ENCODE data around the gene MDM4.

DNA sequence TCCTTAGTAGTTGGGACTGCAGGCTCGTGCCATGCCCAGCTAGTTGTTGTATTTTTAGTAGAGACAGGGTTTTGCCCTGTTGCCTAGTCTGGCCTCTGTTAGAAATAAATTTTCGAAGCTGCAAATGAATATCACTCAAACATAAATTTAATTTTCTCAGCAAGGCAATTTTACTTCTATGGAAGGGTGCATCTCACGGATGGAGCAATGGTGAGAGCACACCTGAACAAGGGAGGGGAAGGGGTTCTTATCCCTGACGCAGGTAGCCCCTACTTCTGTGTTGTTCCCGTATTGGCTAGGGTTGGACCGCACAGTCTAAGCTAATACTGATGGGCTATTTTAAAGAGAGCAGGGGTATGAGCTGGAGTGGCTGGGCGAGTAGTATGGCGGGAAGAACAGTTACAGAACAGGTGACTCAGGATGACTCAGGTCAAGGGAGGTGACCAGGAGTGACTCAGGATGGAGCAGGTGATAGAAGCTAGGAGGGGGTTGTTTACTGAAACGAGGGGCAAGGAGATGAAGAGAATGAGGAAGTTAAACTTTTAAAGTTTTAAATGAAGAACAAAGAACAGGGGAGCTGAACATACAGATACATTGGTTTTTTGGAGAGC lies 7.5 kb downstream of the MDM4 start:
- TF ChIP-seq EZH2 (IDR thresholded peaks at IDR 0.05; ENCODE audit: borderline replicate concordance, low read depth, low read length, severe bottlenecking), result no peak
- TF ChIP-seq, protein P1, sequence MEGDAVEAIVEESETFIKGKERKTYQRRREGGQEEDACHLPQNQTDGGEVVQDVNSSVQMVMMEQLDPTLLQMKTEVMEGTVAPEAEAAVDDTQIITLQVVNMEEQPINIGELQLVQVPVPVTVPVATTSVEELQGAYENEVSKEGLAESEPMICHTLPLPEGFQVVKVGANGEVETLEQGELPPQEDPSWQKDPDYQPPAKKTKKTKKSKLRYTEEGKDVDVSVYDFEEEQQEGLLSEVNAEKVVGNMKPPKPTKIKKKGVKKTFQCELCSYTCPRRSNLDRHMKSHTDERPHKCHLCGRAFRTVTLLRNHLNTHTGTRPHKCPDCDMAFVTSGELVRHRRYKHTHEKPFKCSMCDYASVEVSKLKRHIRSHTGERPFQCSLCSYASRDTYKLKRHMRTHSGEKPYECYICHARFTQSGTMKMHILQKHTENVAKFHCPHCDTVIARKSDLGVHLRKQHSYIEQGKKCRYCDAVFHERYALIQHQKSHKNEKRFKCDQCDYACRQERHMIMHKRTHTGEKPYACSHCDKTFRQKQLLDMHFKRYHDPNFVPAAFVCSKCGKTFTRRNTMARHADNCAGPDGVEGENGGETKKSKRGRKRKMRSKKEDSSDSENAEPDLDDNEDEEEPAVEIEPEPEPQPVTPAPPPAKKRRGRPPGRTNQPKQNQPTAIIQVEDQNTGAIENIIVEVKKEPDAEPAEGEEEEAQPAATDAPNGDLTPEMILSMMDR (IDR thresholded peaks at IDR 0.05; ENCODE audit: extremely low read depth in 1 of 2, insufficient read depth in 1 of 2, low read depth in 1 of 2, low read length in 2 of 2), result no peak
- TF ChIP-seq MYC (IDR thresholded peaks at IDR 0.05; ENCODE audit: low read depth, low read length), result no peak
- TF ChIP-seq, protein P2, sequence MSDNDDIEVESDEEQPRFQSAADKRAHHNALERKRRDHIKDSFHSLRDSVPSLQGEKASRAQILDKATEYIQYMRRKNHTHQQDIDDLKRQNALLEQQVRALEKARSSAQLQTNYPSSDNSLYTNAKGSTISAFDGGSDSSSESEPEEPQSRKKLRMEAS (IDR thresholded peaks at IDR 0.05; ENCODE audit: insufficient read depth, insufficient read length), result no peak
- TF ChIP-seq POLR2AphosphoS5 (IDR thresholded peaks at IDR 0.05; ENCODE audit: insufficient read depth, low read depth, low read length), result no peak
- no peak for TF ChIP-seq POLR2A (IDR thresholded peaks at IDR 0.05; ENCODE audit: low read depth, low read length)
- no peak for TF ChIP-seq GATA2 (IDR thresholded peaks at IDR 0.05; ENCODE audit: insufficient read depth, insufficient read length, low read depth, low read length)

All from endothelial cell of umbilical vein (primary cell).